Nephron progenitor cell (in vitro differentiated cells): ENCODE results near the gene HOTAIR.

ENCODE experiments used
- DNase-seq: peaks from one replicate; pipeline ENCODE4 v3.0.0; 2021
- H3K27ac Mint-ChIP-seq: 2 replicates; pipeline ENCODE4 v1.8.0; 2021; ENCODE audit warnings: mild to moderate bottlenecking, moderate library complexity, mixed read lengths
- H3K27me3 Mint-ChIP-seq: 2 replicates; pipeline ENCODE4 v1.8.0; 2021; ENCODE audit warnings: mild to moderate bottlenecking, low read depth, mixed read lengths; ENCODE audit not compliant: poor library complexity
- H3K36me3 Mint-ChIP-seq: 2 replicates; pipeline ENCODE4 v1.8.0; 2021; ENCODE audit warnings: low read depth, mixed read lengths
- H3K4me1 Mint-ChIP-seq: 2 replicates; pipeline ENCODE4 v1.8.0; 2021; ENCODE audit warnings: mixed read lengths
- H3K4me3 Mint-ChIP-seq: 2 replicates; pipeline ENCODE4 v1.8.0; 2021; ENCODE audit warnings: mild to moderate bottlenecking, moderate library complexity, mixed read lengths
- H3K9me3 Mint-ChIP-seq: 2 replicates; pipeline ENCODE4 v1.8.0; 2021; ENCODE audit warnings: mild to moderate bottlenecking, moderate library complexity, mixed read lengths
- CTCF ChIP-seq: fragments of 200-600 bp; sonication (generic); IDR thresholded peaks from 2 replicates; pipeline ENCODE4 v1.5.0; 2021; ENCODE audit warnings: antibody characterized with exemption

HOTAIR gene

GRCh38 chr12:53993162-53994008, 18.6 kb upstream of the HOTAIR start:
- DNase-seq: no peak
- H3K9me3 Mint-ChIP-seq: no peaks in the 10 kb centered on the region
- H3K27ac Mint-ChIP-seq: peak overlapping the region; percentile 99
- no peak for TF ChIP-seq CTCF
- H3K27me3 Mint-ChIP-seq: peaks cover 22% of the 10 kb centered on the region
- peaks cover 70% of the 10 kb centered on the region for H3K36me3 Mint-ChIP-seq
- peak overlapping the region; percentile 98 for H3K4me3 Mint-ChIP-seq
- peaks cover 57% of the 10 kb centered on the region for H3K4me1 Mint-ChIP-seq

GRCh38 chr12:53992377-53992889, 17.7 kb upstream of the HOTAIR start:
- TF ChIP-seq CTCF: no peak
- no peaks in the 10 kb centered on the region for H3K9me3 Mint-ChIP-seq
- H3K27me3 Mint-ChIP-seq: peaks cover 18% of the 10 kb centered on the region
- peak overlapping the region; percentile 98 for H3K4me3 Mint-ChIP-seq
- peaks cover 57% of the 10 kb centered on the region for H3K4me1 Mint-ChIP-seq
- DNase-seq: no peak
- peaks cover 79% of the 10 kb centered on the region for H3K36me3 Mint-ChIP-seq
- H3K27ac Mint-ChIP-seq: peak overlapping the region; percentile 99

- Mint-ChIP-seq H3K27me3 (peaks cover 29% of the 10 kb centered on the region), H3K36me3 (peaks cover 87% of the 10 kb centered on the region), H3K4me1 (peaks cover 69% of the 10 kb centered on the region), H3K4me3 (peak overlapping the region; percentile 98), H3K27ac (peak overlapping the region; percentile 97), H3K9me3 (no peaks in the 10 kb centered on the region)
- DNase-seq: no peak
- no peak for TF ChIP-seq CTCF
Observed at GRCh38 chr12:53991077-53991460, 16.3 kb upstream of the HOTAIR start.

GRCh38 chr12:53990311-53991076, 15.7 kb upstream of the HOTAIR start:
- Mint-ChIP-seq H3K27ac (peak overlapping the region; percentile 97), H3K36me3 (peaks cover 86% of the 10 kb centered on the region), H3K9me3 (no peaks in the 10 kb centered on the region), H3K27me3 (peaks cover 31% of the 10 kb centered on the region), H3K4me1 (peaks cover 69% of the 10 kb centered on the region), H3K4me3 (peak overlapping the region; percentile 98)
- no peak for TF ChIP-seq CTCF
- DNase-seq: no peak

- Mint-ChIP-seq H3K4me1 (peaks cover 69% of the 10 kb centered on the region), H3K4me3 (peak overlapping the region; percentile 98), H3K36me3 (peaks cover 78% of the 10 kb centered on the region), H3K27me3 (peaks cover 32% of the 10 kb centered on the region), H3K9me3 (no peaks in the 10 kb centered on the region), H3K27ac (peak overlapping the region; percentile 97)
- no peak for DNase-seq
- peak; percentile 27 for TF ChIP-seq CTCF
Observed at GRCh38 chr12:53989227-53990113, 14.7 kb upstream of the HOTAIR start.
